ENCODE measurements around the gene TMEM167A. TPM values are rescaled to one million over a fixed set of nuclear protein-coding genes. Genes with fewer than 3 reads are reported as not detected.

The TMEM167A gene
- total RNA-seq, 1 donor from 2014 or later = 38.3 TPM

DNA sequence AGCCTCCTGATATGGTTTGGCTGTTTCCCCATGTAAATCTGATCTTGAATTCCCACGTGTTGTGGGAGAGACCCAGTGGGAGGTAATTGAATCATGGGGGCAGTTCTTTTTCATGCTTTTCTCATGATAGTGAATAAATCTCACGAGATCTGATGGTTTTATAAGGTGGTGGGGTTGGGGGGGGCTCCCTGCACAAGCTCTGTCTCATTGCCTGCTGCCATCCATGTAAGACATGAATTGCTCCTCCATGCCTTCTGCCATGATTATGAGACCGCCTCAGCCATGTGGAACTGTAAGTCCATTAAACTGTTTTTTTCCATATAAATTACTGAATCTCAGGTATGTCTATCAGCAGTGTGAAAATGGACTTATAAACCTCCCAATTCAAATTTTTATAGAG lies 13.0 kb upstream of the TMEM167A start:
- peaks cover 0 to 25% of the 10 kb centered on the region in 2 donors for H3K9me3 ChIP-seq
- H3K27ac ChIP-seq = no peak overlapping the region
- no peaks in the 10 kb centered on the region for H3K36me3 ChIP-seq
- TF ChIP-seq, protein P1, sequence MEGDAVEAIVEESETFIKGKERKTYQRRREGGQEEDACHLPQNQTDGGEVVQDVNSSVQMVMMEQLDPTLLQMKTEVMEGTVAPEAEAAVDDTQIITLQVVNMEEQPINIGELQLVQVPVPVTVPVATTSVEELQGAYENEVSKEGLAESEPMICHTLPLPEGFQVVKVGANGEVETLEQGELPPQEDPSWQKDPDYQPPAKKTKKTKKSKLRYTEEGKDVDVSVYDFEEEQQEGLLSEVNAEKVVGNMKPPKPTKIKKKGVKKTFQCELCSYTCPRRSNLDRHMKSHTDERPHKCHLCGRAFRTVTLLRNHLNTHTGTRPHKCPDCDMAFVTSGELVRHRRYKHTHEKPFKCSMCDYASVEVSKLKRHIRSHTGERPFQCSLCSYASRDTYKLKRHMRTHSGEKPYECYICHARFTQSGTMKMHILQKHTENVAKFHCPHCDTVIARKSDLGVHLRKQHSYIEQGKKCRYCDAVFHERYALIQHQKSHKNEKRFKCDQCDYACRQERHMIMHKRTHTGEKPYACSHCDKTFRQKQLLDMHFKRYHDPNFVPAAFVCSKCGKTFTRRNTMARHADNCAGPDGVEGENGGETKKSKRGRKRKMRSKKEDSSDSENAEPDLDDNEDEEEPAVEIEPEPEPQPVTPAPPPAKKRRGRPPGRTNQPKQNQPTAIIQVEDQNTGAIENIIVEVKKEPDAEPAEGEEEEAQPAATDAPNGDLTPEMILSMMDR (IDR thresholded peaks at IDR 0.05) = no peak
- intact Hi-C loops (cut with DNase I) = no loop called here
- H3K27me3 ChIP-seq = no peaks in the 10 kb centered on the region
- H3K4me1 ChIP-seq = no peaks in the 10 kb centered on the region
- H3K4me3 ChIP-seq = no peak overlapping the region
- no peak for DNase-seq (ENCODE audit: low spot score in 2 of 2)

- Histone ChIP-seq H3K4me1 (no peaks in the 10 kb centered on the region), H3K9me3 (no peaks in the 10 kb centered on the region), H3K4me3 (no peak overlapping the region), H3K36me3 (no peaks in the 10 kb centered on the region), H3K27ac (no peak overlapping the region), H3K27me3 (no peaks in the 10 kb centered on the region)
- TF ChIP-seq, protein P1 (IDR thresholded peaks at IDR 0.05) = no peak
- DNase-seq (ENCODE audit: low spot score in 2 of 2) = no peak
- intact Hi-C loops (cut with DNase I) = no loop called here
Measured at GRCh38 chr5:83085106-83085505, 7.9 kb upstream of the TMEM167A start.

GRCh38 chr5:83084336-83084735 lies 7.1 kb upstream of the TMEM167A start:
- H3K4me3 ChIP-seq = no peak overlapping the region
- DNase-seq (ENCODE audit: low spot score in 2 of 2) = no peak
- intact Hi-C loops (cut with DNase I) = no loop called here
- H3K27me3 ChIP-seq = no peaks in the 10 kb centered on the region
- TF ChIP-seq, protein P1 (IDR thresholded peaks at IDR 0.05) = no peak
- H3K36me3 ChIP-seq = no peaks in the 10 kb centered on the region
- no peak overlapping the region for H3K27ac ChIP-seq
- H3K9me3 ChIP-seq = no peaks in the 10 kb centered on the region
- no peaks in the 10 kb centered on the region for H3K4me1 ChIP-seq

DNA sequence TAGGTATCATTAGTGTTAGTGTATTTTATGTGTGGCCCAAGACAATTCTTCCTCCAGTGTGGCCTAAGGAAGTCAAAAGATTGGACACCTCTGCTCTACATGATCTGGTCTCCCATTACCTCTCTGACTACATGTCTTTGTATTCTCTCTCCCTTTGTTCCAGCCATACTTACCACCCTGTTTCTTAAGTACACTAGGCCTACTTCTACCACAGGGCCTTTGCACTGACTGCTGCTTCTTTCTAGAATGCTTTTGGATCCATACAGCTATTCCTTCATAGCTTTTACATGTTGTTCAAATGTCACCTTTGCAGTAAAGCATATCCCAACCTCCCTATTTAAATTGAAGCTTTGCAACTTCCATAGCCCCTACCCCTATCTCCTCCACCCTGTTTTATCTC lies 5.6 kb upstream of the TMEM167A start:
- TF ChIP-seq, protein P1 (IDR thresholded peaks at IDR 0.05) = no peak
- Histone ChIP-seq H3K9me3 (no peaks in the 10 kb centered on the region), H3K27ac (no peak overlapping the region), H3K4me3 (no peak overlapping the region), H3K4me1 (peaks cover 0 to 8% of the 10 kb centered on the region in 2 donors), H3K36me3 (no peaks in the 10 kb centered on the region), H3K27me3 (no peaks in the 10 kb centered on the region)
- intact Hi-C loops (cut with DNase I) = no loop called here
- no peak for DNase-seq (ENCODE audit: low spot score in 2 of 2)

DNA sequence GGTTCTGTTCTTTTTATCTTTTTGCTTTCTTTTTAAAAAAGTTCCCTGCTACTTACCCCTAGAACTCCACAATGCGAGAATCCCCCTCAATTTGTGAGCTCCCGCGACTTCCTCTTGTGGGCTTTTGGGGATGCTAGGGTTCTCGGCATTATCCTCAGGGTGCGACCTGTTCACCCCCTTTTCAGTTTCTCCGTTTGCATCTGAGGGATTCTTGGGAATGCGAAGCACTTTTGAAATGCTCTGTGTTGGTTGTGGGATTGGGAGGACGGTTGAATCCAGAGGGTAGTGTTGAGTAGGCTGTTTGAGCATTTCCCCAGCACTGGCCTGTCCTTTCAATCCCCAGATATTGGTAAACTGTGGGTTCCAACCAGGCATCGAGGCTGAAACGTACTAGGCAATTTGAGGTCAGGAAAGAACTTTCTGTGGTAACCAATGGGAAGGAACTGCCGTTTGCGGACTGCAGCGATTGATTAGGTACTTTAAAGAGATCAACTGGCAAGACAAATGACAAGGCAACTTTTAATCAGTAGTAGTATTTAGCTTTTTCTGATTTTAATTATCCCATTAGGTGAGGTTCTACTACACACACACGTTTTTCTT lies 568 bp upstream of the TMEM167A start:
- Histone ChIP-seq H3K4me1 (peaks cover 0 to 17% of the 10 kb centered on the region in 2 donors), H3K9me3 (no peaks in the 10 kb centered on the region), H3K4me3 (peak overlapping the region; percentile 86 to 94), H3K36me3 (no peaks in the 10 kb centered on the region), H3K27ac (peak overlapping the region; percentile 75 to 89), H3K27me3 (no peaks in the 10 kb centered on the region)
- intact Hi-C loops (cut with DNase I) = loop anchor here (1.0 to 5.0 kb wide), 5 partner anchors 19 to 726 kb away; no protein-coding TSS in a partner anchor
- DNase-seq (ENCODE audit: low spot score in 2 of 2) = peak in 1 of 2 donors; percentile 65
- TF ChIP-seq, protein P1 (IDR thresholded peaks at IDR 0.05) = no peak

- intact Hi-C loops (cut with DNase I) = no loop called here
- Histone ChIP-seq H3K36me3 (no peaks in the 10 kb centered on the region), H3K27me3 (no peaks in the 10 kb centered on the region), H3K27ac (no peak overlapping the region), H3K4me1 (peaks cover 0 to 10% of the 10 kb centered on the region in 2 donors), H3K4me3 (no peak overlapping the region), H3K9me3 (no peaks in the 10 kb centered on the region)
- no peak for DNase-seq (ENCODE audit: low spot score in 2 of 2)
- TF ChIP-seq, protein P1 (IDR thresholded peaks at IDR 0.05) = no peak
Measured at GRCh38 chr5:83072966-83073365, 4.2 kb downstream of the TMEM167A start.

Measured in ascending aorta (tissue), 2 donors.